ENCODE data around the gene ALDOC.

The ALDOC gene

GRCh38 chr17:28548417-28549130, 28.1 kb downstream of the ALDOC start:
- no peak overlapping the region for H3K4me3 ChIP-seq (ENCODE audit: low read depth, low read length)

DNA sequence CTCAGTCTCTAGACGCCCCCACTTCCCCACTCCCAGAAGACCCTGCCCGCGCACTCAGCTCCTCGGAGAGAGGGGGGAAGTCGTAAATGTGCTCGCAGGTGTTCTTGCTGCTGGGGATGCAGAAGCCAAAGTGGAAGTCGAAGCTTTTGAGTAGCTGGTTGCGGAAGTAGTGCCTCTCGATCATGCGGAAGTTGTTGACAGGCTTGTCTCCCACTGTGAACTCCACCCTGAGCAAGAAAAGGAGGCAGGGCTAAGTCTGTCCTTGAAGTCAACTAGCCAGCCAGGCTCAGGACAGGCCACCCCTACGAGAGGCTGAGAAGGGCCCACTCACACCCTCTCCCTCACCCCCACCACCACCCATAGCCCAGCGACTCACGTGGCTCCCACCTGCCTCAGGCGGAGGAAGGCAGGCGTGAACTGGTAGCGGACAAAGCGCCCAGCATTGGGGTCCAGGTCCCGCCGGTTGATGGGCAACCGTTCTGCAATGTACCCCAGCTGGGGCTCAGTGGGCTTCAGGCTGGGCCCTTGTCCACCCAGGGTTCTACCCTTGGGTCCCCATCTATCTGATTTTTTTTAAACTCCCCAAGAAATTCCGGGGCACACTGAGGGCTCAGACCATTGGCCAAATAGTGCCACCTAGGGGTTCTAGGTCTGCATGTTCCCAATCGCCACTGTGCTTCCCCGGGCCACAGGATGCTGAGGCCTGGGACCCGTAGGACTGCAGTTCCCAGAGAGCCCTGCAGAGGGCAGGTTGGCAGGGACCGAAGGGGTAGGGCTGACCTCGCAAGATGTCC, 28.9 kb downstream of the ALDOC start:
- TF ChIP-seq CTCF (IDR thresholded peaks at IDR 0.05; ENCODE audit: control insufficient read depth, extremely low read depth, insufficient read depth) = peak; percentile 90
- H3K4me3 ChIP-seq (ENCODE audit: low read depth, low read length) = no peak overlapping the region
- no peak for DNase-seq (ENCODE audit: low read depth)

More at GRCh38 chr17:28548417-28549130, 28.1 kb downstream of the ALDOC start:
- no peak for TF ChIP-seq CTCF (IDR thresholded peaks at IDR 0.05; ENCODE audit: control insufficient read depth, extremely low read depth, insufficient read depth)
- DNase-seq (ENCODE audit: low read depth) = no peak

DNA sequence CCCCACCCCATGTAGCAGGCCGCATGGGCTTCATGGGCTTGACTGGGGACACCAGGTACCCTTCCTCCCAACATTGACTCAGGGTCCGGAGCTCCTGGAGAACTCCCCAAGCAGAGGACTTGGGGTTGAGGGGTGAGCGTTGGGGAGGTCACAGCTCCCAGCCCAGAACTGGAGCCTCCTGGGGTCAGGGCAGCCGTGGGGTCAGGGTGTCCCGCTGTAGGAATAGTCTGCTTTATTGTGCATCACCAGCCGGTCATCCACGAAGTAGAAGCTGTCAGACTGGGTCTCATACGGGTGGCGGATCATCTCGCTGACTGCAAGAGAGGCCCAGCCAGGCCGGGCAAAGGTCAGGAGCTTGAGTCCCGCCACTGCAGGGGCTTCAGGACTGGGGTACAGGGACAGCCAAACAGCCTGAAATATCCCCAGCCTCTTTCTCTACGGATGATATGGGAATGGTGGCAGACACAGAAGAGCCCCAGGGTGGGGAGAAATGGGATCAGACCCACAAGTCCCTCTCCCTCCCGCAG, 29.5 kb downstream of the ALDOC start:
- no peak overlapping the region for H3K4me3 ChIP-seq (ENCODE audit: low read depth, low read length)
- no peak for TF ChIP-seq CTCF (IDR thresholded peaks at IDR 0.05; ENCODE audit: control insufficient read depth, extremely low read depth, insufficient read depth)
- no peak for DNase-seq (ENCODE audit: low read depth)

DNA sequence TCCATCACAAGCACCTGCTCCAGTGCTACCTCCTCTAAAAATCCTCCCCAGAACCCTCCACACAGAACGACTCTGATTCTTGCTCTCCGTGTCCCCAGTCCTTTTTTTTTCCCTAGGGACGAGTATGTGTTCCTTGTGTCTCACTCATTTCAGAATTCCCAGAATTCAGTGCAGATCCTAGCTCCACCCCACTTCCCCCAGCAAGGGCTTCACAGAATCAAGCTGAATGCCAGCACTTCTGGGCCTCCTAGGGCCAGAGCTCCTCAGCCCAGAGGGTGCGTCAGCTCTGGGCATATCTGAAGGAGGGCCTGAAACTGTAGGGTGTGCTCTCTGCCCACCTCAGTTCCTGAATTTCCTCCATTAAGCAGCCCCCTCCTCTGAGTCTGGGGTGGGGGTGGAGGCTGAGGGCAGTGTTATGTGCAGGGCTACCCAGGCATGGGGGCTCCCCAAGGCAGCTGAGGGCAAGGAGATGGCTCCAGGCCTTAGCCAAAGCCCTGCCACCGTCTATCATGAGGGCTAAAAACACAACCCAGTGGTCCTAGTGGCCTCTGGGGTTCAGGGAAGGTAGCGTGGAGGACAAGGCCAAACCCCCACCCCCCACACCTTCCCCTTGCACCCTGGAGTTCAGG, 30.8 kb downstream of the ALDOC start:
- DNase-seq (ENCODE audit: low read depth) = no peak
- TF ChIP-seq CTCF (IDR thresholded peaks at IDR 0.05; ENCODE audit: control insufficient read depth, extremely low read depth, insufficient read depth) = no peak
- H3K4me3 ChIP-seq (ENCODE audit: low read depth, low read length) = no peak overlapping the region

DNA sequence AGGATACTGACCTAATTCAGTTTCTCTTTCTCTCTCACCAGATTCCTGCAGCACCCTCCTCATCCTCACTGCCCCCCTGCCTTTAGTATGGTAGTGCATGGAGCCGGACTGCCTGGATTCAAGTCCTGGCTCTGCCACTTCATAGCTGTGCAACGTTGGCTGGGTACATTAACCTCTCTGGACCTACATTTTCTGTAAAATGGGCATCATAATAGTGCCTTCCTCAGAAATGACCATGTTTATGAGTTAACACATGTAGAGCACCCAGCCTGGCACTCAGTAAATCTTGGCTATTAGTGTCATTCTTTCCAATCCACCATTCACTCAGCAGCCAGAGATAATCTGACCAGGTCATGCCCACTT, 31.6 kb downstream of the ALDOC start:
- no peak for DNase-seq (ENCODE audit: low read depth)
- no peak overlapping the region for H3K4me3 ChIP-seq (ENCODE audit: low read depth, low read length)
- TF ChIP-seq CTCF (IDR thresholded peaks at IDR 0.05; ENCODE audit: control insufficient read depth, extremely low read depth, insufficient read depth) = no peak

- H3K4me3 ChIP-seq (ENCODE audit: low read depth, low read length) = no peak overlapping the region
- TF ChIP-seq CTCF (IDR thresholded peaks at IDR 0.05; ENCODE audit: control insufficient read depth, extremely low read depth, insufficient read depth) = no peak
- DNase-seq (ENCODE audit: low read depth) = no peak
These were observed 32.1 kb downstream of the ALDOC start for GRCh38 chr17:28544402-28545140.
